Activated CD4-positive, alpha-beta T cell treated with anti-CD3 and anti-CD28 coated beads for 48 hours (primary cell): ENCODE measurements around the gene FBXL13.
"Not testable (repeated sequence)": the region's sequence is repeated elsewhere in the genome, so short reads cannot be mapped to it uniquely, and the experiment has no call there.

Experiments
- DNase-seq: peaks from one replicate; pipeline ENCODE4 v3.0.0-alpha.2; 2020

Gene FBXL13

DNA sequence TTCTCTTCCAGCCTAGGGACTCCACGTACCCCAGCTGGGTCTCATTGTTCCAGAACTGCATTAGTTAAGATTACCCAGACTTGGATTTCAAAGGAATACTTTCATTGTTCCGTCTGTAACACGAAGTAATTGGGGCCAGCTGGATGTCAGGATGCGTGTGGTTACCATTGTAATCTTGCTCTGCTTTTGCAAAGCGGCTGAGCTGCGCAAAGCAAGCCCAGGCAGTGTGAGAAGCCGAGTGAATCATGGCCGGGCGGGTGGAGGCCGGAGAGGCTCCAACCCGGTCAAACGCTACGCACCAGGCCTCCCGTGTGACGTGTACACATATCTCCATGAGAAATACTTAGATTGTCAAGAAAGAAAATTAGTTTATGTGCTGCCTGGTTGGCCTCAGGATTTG lies 140.8 kb downstream of the FBXL13 start:
- no peak for DNase-seq

DNA sequence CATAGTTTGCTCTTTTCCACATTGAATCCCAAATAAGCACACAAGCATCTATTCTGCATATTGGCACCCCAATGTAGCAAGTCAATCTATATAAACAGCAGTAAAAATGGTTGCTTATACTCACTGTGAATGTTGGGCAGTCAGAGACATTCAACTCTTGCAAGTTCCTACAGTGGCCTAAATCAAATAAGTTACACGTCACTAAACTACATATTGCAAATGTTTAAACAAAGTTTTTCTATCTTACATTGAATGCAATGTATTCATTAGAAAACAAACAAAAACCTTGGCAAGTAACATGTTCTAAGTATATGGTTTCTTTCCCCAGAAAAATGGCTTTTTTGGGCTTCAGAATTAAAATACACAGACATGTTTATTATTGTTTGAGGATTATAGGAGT lies 142.8 kb downstream of the FBXL13 start:
- no peak for DNase-seq

DNA sequence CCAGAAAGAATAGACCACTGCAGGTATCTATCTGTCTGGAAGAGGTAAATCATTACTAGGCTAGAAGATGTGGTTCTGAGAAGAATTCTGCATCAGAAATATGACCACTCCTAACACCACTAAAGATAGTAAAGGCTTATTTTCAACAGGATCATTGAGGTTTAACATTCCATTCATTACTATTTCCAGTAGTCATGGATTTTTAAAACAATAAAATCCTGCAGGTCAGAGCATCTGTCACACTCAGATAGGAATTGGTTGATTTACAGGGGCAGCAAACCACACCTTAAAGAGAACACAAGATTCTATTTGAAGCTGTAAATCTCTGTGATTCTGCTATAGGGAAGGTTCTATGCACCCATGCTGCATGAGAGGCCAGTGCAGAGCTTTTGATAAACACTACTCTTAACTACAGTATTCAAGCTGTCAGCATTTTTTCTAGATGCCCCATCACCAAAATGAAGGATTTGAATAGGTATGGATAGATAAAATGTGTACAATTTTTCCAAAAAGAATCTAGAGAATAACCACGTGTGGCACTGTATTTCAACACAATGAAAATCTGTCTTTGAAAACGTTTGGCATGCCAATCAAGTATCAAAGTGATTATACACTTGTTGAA lies 147.2 kb downstream of the FBXL13 start:
- no peak for DNase-seq

DNA sequence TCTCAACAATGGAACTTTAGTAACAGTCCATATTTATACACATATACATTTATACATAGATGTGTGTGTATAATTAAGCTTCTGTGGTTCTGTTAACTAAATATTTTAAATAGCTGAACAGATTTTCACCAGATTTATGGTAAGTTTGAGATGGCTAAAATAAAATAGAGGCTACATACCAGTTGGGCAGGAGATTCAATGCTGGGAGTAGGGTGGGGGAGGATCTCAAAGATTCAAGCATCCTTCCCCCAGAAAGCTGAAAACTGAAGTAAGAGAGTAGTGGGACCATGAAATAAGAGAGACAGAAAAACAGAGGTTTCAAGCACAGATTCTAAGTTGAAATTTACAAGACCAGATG lies 147.8 kb downstream of the FBXL13 start:
- no peak for DNase-seq

DNA sequence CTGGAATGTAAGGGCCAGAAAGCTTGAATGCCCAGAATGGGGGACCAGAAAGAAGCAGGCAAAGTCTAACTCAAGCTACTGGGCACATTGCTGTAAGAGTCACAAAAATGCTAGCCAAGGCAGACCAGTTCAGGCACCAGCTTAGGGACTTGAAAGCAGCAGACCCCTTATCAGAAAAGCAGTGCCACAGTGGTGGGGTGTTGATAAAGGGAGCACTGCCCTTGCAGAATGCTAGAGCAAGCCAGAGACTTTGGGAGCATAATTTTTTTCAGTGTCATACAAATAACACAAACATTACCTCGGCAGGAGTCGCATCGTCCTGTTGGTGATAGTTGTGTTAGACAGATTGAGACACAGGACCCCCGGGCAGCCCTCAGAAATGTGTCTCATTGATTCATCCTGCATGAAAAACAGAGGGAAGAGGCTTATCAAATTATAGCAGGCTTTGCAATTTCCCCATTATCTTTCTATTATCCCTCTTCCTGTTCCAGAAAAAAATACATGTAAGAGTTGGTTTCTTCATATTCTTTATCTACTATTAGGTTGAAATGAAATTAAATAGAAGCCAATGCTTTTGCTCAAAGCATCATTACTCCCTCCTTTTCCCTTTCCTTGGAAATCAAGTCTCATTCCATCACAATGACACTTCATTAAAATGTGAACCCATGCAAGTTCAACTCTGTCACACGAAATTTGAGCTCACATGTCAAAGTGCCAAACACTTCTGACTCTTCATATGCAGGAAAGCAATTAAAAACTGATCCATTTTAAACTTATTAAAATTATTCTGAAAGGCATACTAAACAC lies 148.4 kb downstream of the FBXL13 start:
- no peak for DNase-seq

DNA sequence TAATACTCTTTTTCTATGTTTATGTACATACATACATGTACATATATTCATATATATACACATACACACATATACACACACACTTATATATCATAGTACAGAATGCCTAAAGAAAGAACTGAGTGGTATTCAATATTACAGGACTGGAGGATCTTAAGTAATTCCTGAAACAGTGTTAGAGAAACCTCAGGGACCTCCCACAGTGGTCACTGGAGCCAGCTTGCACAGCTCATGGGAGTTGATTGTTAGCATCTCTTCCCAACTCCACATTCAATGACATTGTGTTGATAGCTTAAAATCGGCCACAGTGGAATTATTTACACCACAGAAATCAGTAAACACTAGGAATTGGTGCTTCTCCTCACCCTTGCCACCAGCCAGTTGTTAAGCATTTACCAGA lies 155.8 kb downstream of the FBXL13 start:
- DNase-seq: no peak

DNA sequence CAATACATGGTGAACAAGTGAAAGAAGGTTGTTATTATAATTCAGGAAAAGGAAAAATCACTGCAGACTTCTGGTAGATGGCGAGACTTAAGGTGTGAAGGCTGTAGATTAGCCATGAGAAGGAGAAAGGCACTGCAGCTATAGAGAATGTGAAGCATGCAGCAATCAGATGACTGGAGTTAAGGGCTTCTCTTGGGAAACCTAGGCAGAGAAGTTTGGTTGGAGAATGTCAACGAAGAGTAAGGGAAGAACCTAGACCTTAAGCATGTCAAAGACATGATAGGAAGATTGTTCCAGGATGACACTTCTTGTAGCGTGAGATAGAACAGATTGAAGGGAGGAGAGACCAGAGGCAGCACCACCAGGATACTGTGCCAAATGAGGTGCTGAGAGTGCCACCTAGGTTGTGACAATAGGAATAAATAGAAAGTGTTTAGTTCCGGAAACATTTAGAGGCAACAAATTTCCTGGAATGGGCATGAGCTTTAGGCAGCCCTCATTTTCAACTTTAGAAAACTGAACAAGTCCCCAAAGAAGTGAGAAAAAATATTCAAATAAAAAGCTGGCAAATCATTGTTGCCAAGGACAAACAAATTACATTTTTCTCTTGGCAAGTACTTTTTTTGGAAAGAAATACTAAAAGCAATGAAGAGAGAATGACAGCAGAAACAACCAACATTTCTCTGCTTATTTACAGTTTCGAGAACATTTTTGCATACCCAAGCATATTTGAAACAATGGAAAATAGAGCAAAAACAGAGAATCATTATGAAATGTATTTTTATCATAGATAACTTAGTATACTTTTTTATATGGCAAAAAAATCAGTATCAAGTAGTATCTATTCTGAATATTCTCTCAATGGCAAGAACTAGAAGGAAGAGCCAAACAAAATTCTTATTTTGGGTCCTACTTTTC lies 156.9 kb downstream of the FBXL13 start:
- no peak for DNase-seq

DNA sequence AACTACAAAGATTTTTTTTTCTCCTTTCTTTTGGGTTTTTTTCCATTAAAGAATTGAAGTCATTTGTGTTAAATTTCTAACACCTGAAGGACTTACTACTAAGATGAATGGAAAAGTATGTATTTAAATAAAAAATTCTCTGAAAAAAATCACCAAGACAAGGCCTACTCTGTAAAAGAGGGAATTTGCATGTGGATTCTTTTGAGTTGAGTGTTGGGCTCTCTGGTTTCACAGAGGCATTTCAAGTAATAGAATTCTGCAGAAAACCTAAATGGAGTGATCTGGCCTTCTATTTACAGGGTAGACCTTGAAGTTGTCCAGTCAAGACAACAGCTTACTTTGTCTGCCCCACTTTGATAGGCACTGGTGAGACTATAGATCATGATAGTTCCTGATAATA lies 157.7 kb downstream of the FBXL13 start:
- no peak for DNase-seq

DNA sequence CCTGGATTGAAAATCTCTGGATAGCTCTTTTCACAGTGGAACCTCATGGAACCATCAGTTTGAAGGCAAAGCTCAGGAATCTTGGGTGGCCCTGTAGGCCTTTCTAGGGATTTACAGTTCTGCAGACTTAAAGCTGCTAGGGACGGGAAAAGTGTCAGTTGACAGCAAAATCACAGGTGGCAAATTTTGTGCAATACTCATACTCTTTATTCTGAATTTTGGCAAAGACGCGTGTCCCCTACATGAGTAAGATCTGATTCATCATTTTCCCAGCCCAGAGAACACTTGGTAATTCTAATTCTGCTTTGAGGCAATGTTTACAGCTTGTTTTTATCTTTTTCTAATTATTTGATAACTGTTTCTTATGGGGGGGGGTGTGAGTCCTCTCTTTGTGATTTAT lies 158.2 kb downstream of the FBXL13 start:
- no peak for DNase-seq

DNA sequence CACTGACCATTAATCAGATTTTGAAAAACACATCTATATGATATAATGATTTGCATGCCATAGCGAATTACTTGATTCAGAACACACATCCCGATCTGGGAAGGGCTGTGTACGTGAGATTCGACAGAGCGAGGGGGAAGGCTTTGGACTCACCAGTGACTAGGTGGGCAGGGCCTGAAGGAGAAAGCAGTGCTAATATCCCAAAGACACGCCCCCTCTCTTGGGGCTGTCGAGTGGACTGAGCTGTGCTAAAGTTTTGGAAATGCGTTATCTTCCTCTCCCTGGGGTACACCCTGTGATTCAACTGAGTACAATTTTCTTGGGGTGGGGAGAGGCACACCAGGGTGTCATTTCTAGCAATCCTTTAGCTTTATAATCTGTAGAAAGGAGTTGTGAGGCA lies 160.0 kb downstream of the FBXL13 start:
- DNase-seq: no peak

DNA sequence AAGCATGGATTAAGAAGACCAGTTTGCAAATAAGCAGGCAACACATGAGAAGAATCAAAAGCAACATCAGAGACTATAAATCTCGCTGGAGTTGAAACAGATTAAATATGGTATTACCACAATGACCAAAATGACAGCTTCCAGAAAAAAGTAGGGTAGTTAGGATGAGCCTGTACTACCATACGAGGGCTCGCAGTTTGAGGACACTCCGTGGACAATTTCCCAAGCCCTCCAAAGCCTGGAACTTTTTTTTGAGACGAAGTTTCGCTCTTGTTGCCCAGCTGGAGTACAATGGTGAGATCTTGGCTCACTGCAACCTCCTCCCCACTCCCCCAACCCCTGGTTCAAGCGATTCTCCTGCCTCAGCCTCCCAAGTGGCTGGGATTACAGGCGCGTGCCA lies 160.8 kb downstream of the FBXL13 start:
- no peak for DNase-seq

DNA sequence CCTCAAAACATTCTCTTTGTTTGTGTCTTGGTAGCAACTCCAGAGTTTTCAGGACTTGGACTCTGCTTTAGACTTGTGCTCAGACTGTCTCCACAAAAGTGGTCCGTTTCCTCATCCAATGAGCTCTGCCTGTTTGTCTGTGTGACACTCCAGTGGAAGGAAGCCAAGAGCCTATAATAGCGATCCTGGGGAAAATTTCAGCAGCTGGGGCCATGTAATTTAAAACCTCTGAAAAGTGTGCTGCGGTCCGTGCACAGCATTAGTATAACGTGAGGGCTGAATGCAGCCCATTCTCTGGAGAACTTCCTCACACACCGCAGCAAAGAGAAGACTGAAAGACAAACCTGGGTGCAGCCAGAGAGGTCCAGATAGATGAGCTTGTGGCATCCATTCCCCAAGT lies 161.9 kb downstream of the FBXL13 start, which contains the start of gene LRRC17:
TSS of gene LRRC17 (plus strand) at position 259 of the 400 bp plus-strand sequence. CDS start 20,914 bp downstream, outside the sequence.
- no peak for DNase-seq

DNA sequence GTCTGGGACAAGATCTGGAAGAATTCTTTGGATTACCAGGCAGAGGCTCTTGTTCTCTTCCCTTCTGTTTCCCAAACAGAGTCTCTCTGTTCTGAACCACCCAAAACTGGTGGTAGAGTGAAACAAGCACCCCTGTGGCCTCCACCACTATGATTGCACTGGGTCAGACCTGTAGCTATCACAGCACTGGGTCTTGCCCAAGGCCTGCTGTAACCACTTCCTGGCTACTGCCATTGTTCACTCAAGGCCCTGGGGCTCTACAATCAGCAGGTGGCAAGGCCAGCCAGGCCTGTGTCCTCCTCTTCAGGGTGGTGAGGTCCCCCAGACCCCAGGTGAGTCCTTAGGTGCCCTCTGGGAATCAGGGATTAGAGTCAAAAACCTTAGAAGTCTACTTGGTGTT lies 165.9 kb downstream of the FBXL13 start:
- DNase-seq: no peak

DNA sequence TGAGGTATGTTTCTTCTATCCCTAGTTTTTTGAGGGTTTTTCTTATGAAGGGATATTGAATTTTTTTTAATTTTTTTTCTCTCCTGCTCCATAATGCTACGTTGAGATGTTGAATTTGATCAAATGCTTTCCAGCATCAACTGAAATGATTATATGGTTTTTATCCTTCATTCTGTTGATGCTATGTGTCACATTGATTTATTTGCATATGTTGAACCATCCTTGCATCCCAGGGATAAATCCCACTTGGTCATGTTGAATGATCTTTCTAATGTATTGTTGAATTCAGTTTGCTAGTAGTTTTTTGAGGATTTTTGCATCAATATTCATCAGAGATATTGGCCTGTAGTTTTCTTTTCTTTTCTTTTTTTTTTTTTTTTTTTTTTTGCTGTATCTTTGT lies 171.0 kb downstream of the FBXL13 start:
- DNase-seq: not testable (repeated sequence)

DNA sequence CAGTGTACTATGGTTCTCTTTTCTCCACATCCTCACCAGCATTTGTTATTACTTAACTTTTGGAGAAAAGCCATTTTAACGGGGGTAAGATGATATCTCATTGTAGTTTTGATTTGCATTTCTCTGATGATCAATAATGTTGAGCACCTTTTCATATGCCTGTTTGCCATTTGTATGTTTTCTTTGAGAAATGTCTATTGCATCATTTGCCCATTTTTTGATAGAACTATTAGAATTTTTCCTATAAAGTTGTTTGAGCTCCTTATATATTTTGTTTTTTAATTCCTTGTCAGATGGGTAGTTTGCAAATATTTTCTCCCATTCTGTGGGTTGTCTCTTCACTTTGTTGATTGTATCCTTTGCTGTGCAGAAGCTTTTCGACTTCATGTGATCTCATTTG lies 172.5 kb downstream of the FBXL13 start:
- DNase-seq: not testable (repeated sequence)

DNA sequence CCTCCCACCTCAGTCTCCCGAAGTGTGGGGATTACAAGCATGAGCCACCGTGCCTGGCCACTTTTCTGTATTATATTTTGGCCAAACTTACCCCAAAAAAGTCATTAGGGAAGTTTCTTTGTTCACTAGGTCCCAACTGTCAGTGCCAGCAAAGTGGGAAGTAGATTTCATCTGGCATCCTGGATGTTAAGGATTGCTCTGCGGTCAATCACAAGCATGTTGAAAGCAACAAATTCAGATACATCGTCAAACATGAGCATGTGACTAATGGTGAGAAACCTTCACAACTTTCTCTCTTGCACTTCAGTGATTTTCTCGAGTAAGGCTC lies 176.1 kb downstream of the FBXL13 start:
- DNase-seq: no peak

DNA sequence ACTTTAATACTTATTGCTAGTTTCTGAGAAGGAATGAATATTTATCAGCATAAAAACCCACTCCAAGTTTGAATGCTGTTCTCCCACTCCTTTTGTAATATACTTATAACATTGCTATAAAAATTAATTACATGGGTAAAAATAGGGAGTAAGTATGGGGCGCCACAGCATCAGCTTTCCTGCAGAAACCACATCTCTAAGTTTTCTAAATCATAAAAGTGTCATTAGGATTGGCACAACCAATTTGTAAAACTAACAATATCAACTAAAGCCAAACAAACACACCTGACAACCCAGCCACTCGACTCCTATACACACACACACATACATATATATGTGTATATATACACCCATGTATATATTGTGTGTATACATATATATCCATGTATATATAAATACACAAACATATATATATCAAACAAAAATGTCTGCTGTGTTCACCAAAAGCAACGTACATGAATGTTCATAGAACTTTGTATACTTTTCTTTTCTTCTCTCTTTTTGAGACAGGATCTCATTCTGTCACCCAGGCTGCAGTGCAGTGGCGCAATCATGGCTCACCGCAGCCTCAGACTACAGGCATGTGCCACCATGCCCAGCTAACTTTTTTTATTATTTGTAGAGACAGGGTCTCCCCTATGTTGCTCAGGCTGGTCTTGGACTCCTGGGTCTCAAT lies 176.6 kb downstream of the FBXL13 start:
- DNase-seq: no peak

DNA sequence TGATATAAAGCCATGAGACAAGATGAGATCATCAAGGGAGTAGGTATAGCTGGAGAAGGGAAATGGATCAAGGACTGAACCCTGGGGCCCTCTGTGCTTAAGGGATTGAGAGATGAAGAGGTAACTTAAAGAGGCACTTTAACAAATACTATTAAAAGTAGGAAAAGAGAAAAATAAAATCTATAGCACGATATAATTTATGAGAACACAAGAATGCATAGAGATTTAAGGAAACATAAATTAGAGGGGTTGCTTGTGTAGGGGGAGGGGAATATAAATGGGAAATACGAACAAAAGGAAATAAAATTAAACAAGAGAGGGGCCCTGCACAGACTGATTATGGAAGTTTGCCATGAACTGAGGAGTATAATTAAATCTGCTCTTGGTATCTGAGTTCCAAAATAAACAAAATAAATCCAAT lies 177.4 kb downstream of the FBXL13 start:
- DNase-seq: no peak

DNA sequence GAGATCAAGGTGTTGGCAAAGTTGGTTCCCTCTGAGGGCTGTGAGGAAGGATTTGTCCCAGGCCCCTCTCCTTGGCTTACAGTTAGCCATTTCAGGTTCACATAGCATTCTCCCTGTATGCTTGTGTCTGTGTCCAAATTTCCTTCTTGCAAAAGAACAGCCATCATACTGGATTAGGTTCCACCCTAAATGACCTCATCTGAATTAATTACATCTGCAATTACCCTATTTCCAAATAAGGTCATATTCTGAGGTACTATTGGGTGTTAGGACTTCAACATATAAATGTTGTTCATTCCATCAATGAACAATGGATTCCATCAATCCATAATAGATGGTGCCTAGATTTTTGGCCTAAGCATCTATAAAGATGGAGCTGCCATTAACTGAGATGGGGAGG lies 178.0 kb downstream of the FBXL13 start:
- DNase-seq: no peak

DNA sequence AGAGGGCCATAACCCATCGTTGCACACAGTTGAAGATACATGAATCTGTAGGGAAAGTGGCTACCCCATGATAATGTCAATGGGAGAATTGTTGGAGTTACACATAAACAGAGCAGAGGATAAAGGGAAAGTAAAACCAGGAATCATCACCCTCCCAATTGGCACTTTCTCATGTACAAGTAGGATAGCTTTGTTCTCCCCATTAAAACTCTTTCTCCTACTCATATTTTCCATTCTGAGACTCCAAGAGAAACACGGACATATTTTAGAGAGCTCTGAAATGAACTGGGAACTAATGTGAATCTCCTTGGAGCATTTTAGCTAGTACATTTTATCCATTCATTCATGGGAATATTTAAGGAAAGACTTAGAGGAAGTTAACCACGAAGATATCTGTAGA lies 179.0 kb downstream of the FBXL13 start:
- DNase-seq: no peak

DNA sequence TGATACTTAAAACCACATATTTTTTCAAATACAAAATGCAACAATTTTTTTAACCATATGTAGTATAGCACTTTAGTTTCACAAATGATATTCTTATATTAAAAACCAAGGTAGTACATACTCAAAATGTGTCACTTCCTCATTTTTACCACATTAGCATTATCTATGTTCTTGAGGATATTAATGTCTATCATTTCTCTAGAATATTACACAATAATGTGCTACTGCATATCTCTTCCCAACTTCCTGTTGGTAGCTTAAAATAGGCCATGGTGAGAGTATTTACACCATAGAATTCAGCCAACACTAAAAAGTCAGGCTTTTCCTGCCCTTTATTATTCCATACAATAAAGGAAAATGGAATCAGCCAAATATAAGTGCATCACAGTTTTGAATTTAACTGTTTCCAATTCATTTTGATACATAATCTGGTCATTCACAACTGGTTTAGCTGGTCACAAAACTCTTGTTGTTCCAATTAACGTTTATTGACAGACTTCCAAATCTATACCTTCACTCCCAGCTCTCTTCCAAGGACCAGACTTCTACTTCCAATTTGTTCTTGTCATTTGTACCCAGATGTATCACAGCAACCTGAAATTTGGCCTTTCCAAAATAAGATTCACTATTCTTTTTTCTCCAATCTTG lies 181.8 kb downstream of the FBXL13 start:
- DNase-seq: no peak

DNA sequence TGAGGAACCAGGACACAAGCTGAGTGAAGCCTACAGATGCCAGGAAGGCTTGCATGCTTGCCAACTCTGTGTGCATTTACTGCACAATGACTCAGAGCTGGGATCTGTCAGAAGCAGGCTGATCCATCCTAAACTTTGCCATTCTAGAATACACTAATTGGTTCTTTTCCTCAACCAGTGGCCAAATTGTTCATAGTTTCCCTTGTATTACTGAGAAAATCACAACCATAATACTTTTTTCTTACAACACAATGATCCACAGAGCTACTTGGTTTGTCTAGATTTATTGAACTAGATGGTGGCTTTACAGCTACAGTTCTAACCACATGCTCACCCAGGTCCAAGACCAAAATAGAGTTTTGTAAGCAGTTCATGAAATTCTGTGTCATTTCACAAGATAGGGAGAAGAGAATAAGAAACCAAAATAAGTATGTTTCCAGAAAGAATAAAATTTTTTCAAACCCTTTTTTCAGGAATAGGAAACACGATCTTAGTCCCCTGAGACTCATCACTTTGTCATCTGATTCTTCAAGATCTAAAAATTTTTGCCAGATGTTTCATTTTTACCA lies 182.8 kb downstream of the FBXL13 start:
- DNase-seq: no peak
